HG02870 (cell line): ENCODE data around the gene UGT1A9.
"Not testable (repeated sequence)": the region's sequence is repeated elsewhere in the genome, so short reads cannot be mapped to it uniquely, and the experiment has no call there.

Source experiments
- ATAC-seq: cut with Tn5 transposase; IDR thresholded peaks from one replicate; pipeline ENCODE4 v1.9.1; 2021; ENCODE audit warnings: mild to moderate bottlenecking, moderate library complexity; ENCODE audit not compliant: unreplicated experiment

Gene UGT1A9

GRCh38 chr2:233671290-233672161, at the start of gene UGT1A9:
UGT1A9 (plus strand) TSS chr2:233671898; CDS start chr2:233671935, 37 bp downstream.
- ATAC-seq = no peak

GRCh38 chr2:233627331-233628025, 44.2 kb upstream of the UGT1A9 start:
- ATAC-seq = no peak

GRCh38 chr2:233636306-233636705, 35.4 kb upstream of the UGT1A9 start, which contains the start of gene UGT1A10:
UGT1A10 (plus strand) TSS chr2:233636448; CDS start chr2:233636523, 75 bp downstream.
- not testable (repeated sequence) for ATAC-seq

- no peak for ATAC-seq
These were observed 32.9 kb upstream of the UGT1A9 start for GRCh38 chr2:233638836-233639235.

- no peak for ATAC-seq
These were observed 31.8 kb upstream of the UGT1A9 start for GRCh38 chr2:233639860-233640259.

- ATAC-seq = no peak
These were observed 28.6 kb upstream of the UGT1A9 start for GRCh38 chr2:233643128-233643527.

GRCh38 chr2:233646033-233646432, 25.7 kb upstream of the UGT1A9 start:
- ATAC-seq = not testable (repeated sequence)

GRCh38 chr2:233650981-233651380, 20.7 kb upstream of the UGT1A9 start:
- no peak for ATAC-seq

- ATAC-seq = no peak
These were observed 20.3 kb upstream of the UGT1A9 start for GRCh38 chr2:233651430-233651829.

- no peak for ATAC-seq
These were observed 17.2 kb upstream of the UGT1A9 start for GRCh38 chr2:233654501-233654900.

GRCh38 chr2:233655043-233655442, 16.7 kb upstream of the UGT1A9 start:
- no peak for ATAC-seq

- not testable (repeated sequence) for ATAC-seq
These were observed 15.8 kb upstream of the UGT1A9 start for GRCh38 chr2:233655943-233656342.

GRCh38 chr2:233656443-233656842, 15.3 kb upstream of the UGT1A9 start:
- ATAC-seq = no peak

GRCh38 chr2:233658610-233659009, 13.1 kb upstream of the UGT1A9 start:
- ATAC-seq = no peak

GRCh38 chr2:233663911-233664310, 7.8 kb upstream of the UGT1A9 start:
- ATAC-seq = no peak

GRCh38 chr2:233668605-233669260, 3.0 kb upstream of the UGT1A9 start:
- ATAC-seq = no peak

GRCh38 chr2:233672886-233673285, 1.2 kb downstream of the UGT1A9 start:
- ATAC-seq = no peak

- no peak for ATAC-seq
These were observed 2.2 kb downstream of the UGT1A9 start for GRCh38 chr2:233673896-233674295.

- no peak for ATAC-seq
These were observed 2.6 kb downstream of the UGT1A9 start for GRCh38 chr2:233674314-233674713.

GRCh38 chr2:233674995-233675394, 3.3 kb downstream of the UGT1A9 start:
- ATAC-seq = no peak

- ATAC-seq = no peak
These were observed 4.3 kb downstream of the UGT1A9 start for GRCh38 chr2:233676046-233676445.
